HepG2 (cell line): ENCODE measurements around the gene TCF23. TPM values are rescaled to one million over a fixed set of nuclear protein-coding genes. Genes with fewer than 3 reads are reported as not detected.

ENCODE experiments used
- ADNP ChIP-seq: sonication (generic); formaldehyde crosslinking; IDR thresholded peaks from 2 replicates; pipeline ENCODE4 v1.4.0; 2020; ENCODE audit warnings: missing genetic modification reagents
- AGO1 ChIP-seq: fragments of 200-400 bp; formaldehyde crosslinking; IDR thresholded peaks from 2 replicates; pipeline ENCODE4 v1.6.1; 2017; ENCODE audit warnings: mild to moderate bottlenecking, low read depth, low read length, moderate library complexity; ENCODE audit not compliant: poor library complexity, severe bottlenecking
- IRX3 ChIP-seq: sonication (generic); formaldehyde crosslinking; IDR thresholded peaks from 2 replicates; pipeline ENCODE4 v1.8.1; 2023; ENCODE audit warnings: mild to moderate bottlenecking, low read depth, missing genetic modification reagents, borderline replicate concordance
- ISL2 ChIP-seq: sonication (generic); formaldehyde crosslinking; IDR thresholded peaks from 2 replicates; pipeline ENCODE4 v1.5.0; 2020; ENCODE audit warnings: missing genetic modification reagents
- JUND ChIP-seq: sonication (generic); formaldehyde crosslinking; IDR thresholded peaks from 2 replicates; pipeline ENCODE4 v1.8.0; 2022; ENCODE audit warnings: mild to moderate bottlenecking, missing genetic modification reagents
- KMT2A ChIP-seq: sonication (generic); formaldehyde crosslinking; IDR thresholded peaks from 2 replicates; pipeline ENCODE4 v1.4.0; 2020; ENCODE audit warnings: missing genetic modification reagents
- PPARG ChIP-seq: conservative IDR thresholded peaks from 2 replicates; pipeline ENCODE4 v1.6.1; 2016; ENCODE audit warnings: missing biosample characterization, missing genetic modification reagents
- RARG ChIP-seq: sonication (generic); formaldehyde crosslinking; IDR thresholded peaks from 2 replicates; pipeline ENCODE4 v1.4.0; 2020; ENCODE audit warnings: low read depth, mild to moderate bottlenecking, missing genetic modification reagents
- SP1 ChIP-seq, 2 experiments: fragments of 450-650 bp in 1 of 2; sonication (generic) in 1 of 2; formaldehyde crosslinking in 1 of 2; IDR thresholded peaks; 2 replicates each; pipeline versions ENCODE4 v1.4.0 to v1.6.1; 2016 to 2020; ENCODE audit warnings: missing genetic modification reagents in 1 of 2
- SRSF9 ChIP-seq: fragments of 200-400 bp; formaldehyde crosslinking; IDR thresholded peaks from 2 replicates; pipeline ENCODE4 v1.6.1; 2018; ENCODE audit warnings: borderline replicate concordance, mild to moderate bottlenecking, low read depth, low read length; ENCODE audit not compliant: insufficient read depth, poor library complexity, severe bottlenecking
- ZEB1 ChIP-seq: IDR thresholded peaks from 2 replicates; pipeline ENCODE4 v1.6.1; 2012; ENCODE audit warnings: mild to moderate bottlenecking, low read depth, inconsistent platforms; ENCODE audit not compliant: insufficient replicate concordance
- ZNF446 ChIP-seq: sonication (generic); formaldehyde crosslinking; IDR thresholded peaks from 2 replicates; pipeline ENCODE4 v1.5.0; 2020; ENCODE audit warnings: mild to moderate bottlenecking, missing genetic modification reagents
- ZNF543 ChIP-seq: sonication (generic); formaldehyde crosslinking; IDR thresholded peaks from 2 replicates; pipeline ENCODE4 v1.4.0; 2020; ENCODE audit warnings: mild to moderate bottlenecking, missing genetic modification reagents
- ZNF709 ChIP-seq: sonication (generic); formaldehyde crosslinking; IDR thresholded peaks from 2 replicates; pipeline ENCODE4 v1.5.0; 2020; ENCODE audit warnings: mild to moderate bottlenecking, missing genetic modification reagents
- ZSCAN29 ChIP-seq: sonication (generic); formaldehyde crosslinking; conservative IDR thresholded peaks from 2 replicates; pipeline ENCODE4 v1.4.0; 2020; ENCODE audit warnings: mild to moderate bottlenecking, missing genetic modification reagents
- polyA plus RNA-seq, 8 experiments: library from polyadenylated mRNA; depleted of rRNA in 3 of 8; stranded (reverse) in 7 of 8; unstranded in 1 of 8; fragments of >200 nt; fragmentation: Illumina TruSeq in 4 of 8; extraction: Trizol in 4 of 8; gene quantifications; 2 replicates each; pipeline versions ENCODE4 v1.2.1 to v1.2.3, GENCODE V29; 2011 to 2016; ENCODE audit warnings: low read depth in 4 of 8, missing spikeins in 1 of 8, mixed read lengths in 1 of 8; ENCODE audit not compliant: insufficient read depth in 1 of 8
- total RNA-seq, 5 experiments: library from RNA; depleted of rRNA; stranded (reverse); fragments of >200 nt; fragmentation: Illumina TruSeq; extraction: Trizol; gene quantifications; 2 replicates each; pipeline ENCODE4 v1.2.3, GENCODE V29; 2016; ENCODE audit warnings: low read depth in 1 of 5
- TF ChIP-seq, protein P1 (sequence below): sonication (generic); formaldehyde crosslinking; IDR thresholded peaks from 2 replicates; pipeline ENCODE4 v1.4.0; 2020; ENCODE audit warnings: mild to moderate bottlenecking, missing genetic modification reagents
- TF ChIP-seq, protein P2 (sequence below): sonication (generic); formaldehyde crosslinking; IDR thresholded peaks from 2 replicates; pipeline ENCODE4 v1.5.0; 2020; ENCODE audit warnings: missing genetic modification reagents, mild to moderate bottlenecking, borderline replicate concordance
- TF ChIP-seq, protein P3 (sequence below): sonication (generic); formaldehyde crosslinking; IDR thresholded peaks from 2 replicates; pipeline ENCODE4 v1.5.1; 2020; ENCODE audit warnings: mild to moderate bottlenecking, moderate library complexity, missing genetic modification reagents
- TF ChIP-seq, protein P4 (sequence below): sonication (generic); formaldehyde crosslinking; IDR thresholded peaks from 2 replicates; pipeline ENCODE4 v1.4.0; 2020; ENCODE audit warnings: missing genetic modification reagents, borderline replicate concordance

Gene TCF23
- total and polyA plus RNA-seq, 2 of the 13 experiments (the other 11 are each of a cell fraction or from before 2014, with no cell fraction given): 0.02 to 1.4 TPM

DNA sequence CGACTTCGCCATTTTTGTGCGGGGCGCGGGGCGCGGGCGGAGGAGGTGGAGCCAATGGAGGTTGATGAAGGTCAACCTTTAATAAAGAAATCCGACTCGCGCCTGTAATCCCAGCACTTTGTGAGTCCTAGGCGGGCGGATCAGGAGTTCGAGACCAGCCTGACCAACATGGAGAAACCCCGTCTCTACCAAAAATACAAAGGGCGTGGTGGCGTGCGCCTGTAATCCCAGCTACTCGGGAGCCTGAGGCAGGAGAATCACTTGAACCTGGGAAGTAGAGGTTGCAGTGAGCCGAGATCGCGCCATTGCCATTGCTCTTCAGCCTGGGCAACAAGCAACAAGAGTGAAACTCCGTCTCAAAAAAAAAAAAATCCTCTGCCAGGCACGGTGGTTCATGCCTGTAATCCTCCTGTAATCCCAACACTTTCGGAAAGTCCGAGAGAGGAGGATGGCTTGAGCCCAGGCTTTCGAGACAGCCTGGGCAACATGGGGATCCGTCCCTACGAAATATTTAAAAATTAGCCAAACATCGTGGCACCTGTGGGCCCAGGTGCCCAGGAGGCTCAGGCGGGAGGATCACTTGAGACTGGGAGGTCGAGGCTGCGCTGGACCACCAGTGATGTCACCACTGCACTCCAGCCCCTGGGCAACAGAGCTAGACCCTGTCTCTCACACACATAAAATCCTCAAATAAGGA lies 13.9 kb upstream of the TCF23 start (continued):
- TF ChIP-seq, protein P1, sequence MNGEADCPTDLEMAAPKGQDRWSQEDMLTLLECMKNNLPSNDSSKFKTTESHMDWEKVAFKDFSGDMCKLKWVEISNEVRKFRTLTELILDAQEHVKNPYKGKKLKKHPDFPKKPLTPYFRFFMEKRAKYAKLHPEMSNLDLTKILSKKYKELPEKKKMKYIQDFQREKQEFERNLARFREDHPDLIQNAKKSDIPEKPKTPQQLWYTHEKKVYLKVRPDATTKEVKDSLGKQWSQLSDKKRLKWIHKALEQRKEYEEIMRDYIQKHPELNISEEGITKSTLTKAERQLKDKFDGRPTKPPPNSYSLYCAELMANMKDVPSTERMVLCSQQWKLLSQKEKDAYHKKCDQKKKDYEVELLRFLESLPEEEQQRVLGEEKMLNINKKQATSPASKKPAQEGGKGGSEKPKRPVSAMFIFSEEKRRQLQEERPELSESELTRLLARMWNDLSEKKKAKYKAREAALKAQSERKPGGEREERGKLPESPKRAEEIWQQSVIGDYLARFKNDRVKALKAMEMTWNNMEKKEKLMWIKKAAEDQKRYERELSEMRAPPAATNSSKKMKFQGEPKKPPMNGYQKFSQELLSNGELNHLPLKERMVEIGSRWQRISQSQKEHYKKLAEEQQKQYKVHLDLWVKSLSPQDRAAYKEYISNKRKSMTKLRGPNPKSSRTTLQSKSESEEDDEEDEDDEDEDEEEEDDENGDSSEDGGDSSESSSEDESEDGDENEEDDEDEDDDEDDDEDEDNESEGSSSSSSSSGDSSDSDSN (CRISPR knock-in tag): no peak
- TF ChIP-seq, protein P2, sequence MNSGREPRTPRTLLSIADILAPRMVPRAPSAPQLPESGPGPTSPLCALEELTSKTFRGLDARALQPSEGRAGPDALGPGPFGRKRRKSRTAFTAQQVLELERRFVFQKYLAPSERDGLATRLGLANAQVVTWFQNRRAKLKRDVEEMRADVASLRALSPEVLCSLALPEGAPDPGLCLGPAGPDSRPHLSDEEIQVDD (CRISPR knock-in tag): no peak
- TF ChIP-seq, protein P3, sequence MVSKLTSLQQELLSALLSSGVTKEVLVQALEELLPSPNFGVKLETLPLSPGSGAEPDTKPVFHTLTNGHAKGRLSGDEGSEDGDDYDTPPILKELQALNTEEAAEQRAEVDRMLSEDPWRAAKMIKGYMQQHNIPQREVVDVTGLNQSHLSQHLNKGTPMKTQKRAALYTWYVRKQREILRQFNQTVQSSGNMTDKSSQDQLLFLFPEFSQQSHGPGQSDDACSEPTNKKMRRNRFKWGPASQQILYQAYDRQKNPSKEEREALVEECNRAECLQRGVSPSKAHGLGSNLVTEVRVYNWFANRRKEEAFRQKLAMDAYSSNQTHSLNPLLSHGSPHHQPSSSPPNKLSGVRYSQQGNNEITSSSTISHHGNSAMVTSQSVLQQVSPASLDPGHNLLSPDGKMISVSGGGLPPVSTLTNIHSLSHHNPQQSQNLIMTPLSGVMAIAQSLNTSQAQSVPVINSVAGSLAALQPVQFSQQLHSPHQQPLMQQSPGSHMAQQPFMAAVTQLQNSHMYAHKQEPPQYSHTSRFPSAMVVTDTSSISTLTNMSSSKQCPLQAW (CRISPR knock-in tag): 0 out of 2 replicates have a peak, but pooled peaks have one; percentile 18
- TF ChIP-seq ZEB1 (peak; percentile 57), ISL2 (CRISPR knock-in tag) (0 out of 2 replicates have a peak, but pooled peaks have one; percentile 34), ADNP (CRISPR knock-in tag) (0 out of 2 replicates have a peak, but pooled peaks have one; percentile 39), IRX3 (CRISPR knock-in tag) (peak; percentile 64; the same call in 1 of the 2 replicates), SP1 (IDR thresholded peaks at IDR 0.05) (no peak), SP1 (CRISPR knock-in tag; IDR thresholded peaks at IDR 0.05) (0 out of 2 replicates have a peak, but pooled peaks have one; percentile 68), SRSF9 (no peak), JUND (CRISPR knock-in tag) (no peak), ZNF709 (CRISPR knock-in tag) (peak; percentile 72; the same call in 1 of the 2 replicates), ZNF543 (no peak), AGO1 (no peak), RARG (0 out of 2 replicates have a peak, but pooled peaks have one; percentile 83), KMT2A (CRISPR knock-in tag) (peak; percentile 3; the same call in 1 of the 2 replicates), PPARG (CRISPR knock-in tag) (no peak), ZNF446 (CRISPR knock-in tag) (no peak), ZSCAN29 (CRISPR knock-in tag) (0 out of 2 replicates have a peak, but pooled peaks have one; percentile 66)
- TF ChIP-seq, protein P4, sequence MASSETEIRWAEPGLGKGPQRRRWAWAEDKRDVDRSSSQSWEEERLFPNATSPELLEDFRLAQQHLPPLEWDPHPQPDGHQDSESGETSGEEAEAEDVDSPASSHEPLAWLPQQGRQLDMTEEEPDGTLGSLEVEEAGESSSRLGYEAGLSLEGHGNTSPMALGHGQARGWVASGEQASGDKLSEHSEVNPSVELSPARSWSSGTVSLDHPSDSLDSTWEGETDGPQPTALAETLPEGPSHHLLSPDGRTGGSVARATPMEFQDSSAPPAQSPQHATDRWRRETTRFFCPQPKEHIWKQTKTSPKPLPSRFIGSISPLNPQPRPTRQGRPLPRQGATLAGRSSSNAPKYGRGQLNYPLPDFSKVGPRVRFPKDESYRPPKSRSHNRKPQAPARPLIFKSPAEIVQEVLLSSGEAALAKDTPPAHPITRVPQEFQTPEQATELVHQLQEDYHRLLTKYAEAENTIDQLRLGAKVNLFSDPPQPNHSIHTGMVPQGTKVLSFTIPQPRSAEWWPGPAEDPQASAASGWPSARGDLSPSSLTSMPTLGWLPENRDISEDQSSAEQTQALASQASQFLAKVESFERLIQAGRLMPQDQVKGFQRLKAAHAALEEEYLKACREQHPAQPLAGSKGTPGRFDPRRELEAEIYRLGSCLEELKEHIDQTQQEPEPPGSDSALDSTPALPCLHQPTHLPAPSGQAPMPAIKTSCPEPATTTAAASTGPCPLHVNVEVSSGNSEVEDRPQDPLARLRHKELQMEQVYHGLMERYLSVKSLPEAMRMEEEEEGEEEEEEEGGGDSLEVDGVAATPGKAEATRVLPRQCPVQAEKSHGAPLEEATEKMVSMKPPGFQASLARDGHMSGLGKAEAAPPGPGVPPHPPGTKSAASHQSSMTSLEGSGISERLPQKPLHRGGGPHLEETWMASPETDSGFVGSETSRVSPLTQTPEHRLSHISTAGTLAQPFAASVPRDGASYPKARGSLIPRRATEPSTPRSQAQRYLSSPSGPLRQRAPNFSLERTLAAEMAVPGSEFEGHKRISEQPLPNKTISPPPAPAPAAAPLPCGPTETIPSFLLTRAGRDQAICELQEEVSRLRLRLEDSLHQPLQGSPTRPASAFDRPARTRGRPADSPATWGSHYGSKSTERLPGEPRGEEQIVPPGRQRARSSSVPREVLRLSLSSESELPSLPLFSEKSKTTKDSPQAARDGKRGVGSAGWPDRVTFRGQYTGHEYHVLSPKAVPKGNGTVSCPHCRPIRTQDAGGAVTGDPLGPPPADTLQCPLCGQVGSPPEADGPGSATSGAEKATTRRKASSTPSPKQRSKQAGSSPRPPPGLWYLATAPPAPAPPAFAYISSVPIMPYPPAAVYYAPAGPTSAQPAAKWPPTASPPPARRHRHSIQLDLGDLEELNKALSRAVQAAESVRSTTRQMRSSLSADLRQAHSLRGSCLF (CRISPR knock-in tag): no peak
